Esophagus squamous epithelium (tissue), 4 donors: ENCODE measurements around the gene CCDC7.

Experiments
- POLR2A ChIP-seq, 4 donors: fragments of 450-650 bp; IDR thresholded peaks; one replicate each; pipeline ENCODE4 v1.6.1; 2017; ENCODE audit warnings: antibody characterized with exemption in 4 of 4, mild to moderate bottlenecking in 4 of 4, moderate library complexity in 3 of 4
- TF ChIP-seq, protein P1 (sequence below), 6 experiments: fragments of 450-650 bp in 4 of 6; fragments of 200-600 bp in 2 of 6; sonication (generic) in 2 of 6; IDR thresholded peaks; one replicate each; pipeline ENCODE4 v1.5.1; 2016 to 2019; ENCODE audit warnings: antibody characterized with exemption in 6 of 6, mild to moderate bottlenecking in 4 of 6, moderate library complexity in 4 of 6

DNA sequence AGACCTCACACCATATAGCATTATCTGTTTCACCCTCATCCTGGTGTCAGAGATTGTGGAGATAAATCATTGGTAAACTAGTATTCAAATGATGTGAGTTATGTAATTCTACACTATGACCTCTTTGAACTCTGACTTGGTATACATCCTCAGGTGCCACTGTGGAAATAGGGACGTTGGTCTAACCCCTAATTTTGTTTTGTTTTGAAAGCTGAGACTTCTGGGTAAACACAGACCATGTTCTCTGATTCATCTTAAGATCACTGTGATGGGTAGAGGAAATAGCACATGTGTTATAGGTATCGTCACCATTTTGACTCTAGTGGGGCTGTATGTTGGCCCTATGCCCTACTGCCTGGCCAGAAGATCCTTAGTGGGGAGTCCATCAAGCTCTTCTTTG, 241.6 kb downstream of the CCDC7 start:
- TF ChIP-seq, protein P1, sequence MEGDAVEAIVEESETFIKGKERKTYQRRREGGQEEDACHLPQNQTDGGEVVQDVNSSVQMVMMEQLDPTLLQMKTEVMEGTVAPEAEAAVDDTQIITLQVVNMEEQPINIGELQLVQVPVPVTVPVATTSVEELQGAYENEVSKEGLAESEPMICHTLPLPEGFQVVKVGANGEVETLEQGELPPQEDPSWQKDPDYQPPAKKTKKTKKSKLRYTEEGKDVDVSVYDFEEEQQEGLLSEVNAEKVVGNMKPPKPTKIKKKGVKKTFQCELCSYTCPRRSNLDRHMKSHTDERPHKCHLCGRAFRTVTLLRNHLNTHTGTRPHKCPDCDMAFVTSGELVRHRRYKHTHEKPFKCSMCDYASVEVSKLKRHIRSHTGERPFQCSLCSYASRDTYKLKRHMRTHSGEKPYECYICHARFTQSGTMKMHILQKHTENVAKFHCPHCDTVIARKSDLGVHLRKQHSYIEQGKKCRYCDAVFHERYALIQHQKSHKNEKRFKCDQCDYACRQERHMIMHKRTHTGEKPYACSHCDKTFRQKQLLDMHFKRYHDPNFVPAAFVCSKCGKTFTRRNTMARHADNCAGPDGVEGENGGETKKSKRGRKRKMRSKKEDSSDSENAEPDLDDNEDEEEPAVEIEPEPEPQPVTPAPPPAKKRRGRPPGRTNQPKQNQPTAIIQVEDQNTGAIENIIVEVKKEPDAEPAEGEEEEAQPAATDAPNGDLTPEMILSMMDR (IDR thresholded peaks at IDR 0.05), result no peak
- no peak for TF ChIP-seq POLR2A (IDR thresholded peaks at IDR 0.05)
